Raji (cell line): Measurements from ENCODE around the gene ATXN10.

ENCODE experiments used
- POLR2A ChIP-seq: IDR thresholded peaks from 2 replicates; pipeline ENCODE4 v1.6.1; 2011; ENCODE audit warnings: low read depth, low read length, control low read depth; ENCODE audit not compliant: insufficient read depth

The ATXN10 gene

GRCh38 chr22:45804319-45804985 is 132.8 kb downstream of the ATXN10 start:
- TF ChIP-seq POLR2A: no peak

GRCh38 chr22:45804986-45805325 is 133.3 kb downstream of the ATXN10 start:
- no peak for TF ChIP-seq POLR2A

- TF ChIP-seq POLR2A: no peak
Observed at GRCh38 chr22:45805413-45805812, 133.8 kb downstream of the ATXN10 start.

- no peak for TF ChIP-seq POLR2A
Observed at GRCh38 chr22:45807156-45807915, 135.7 kb downstream of the ATXN10 start.

GRCh38 chr22:45812910-45813309 is 141.3 kb downstream of the ATXN10 start:
- no peak for TF ChIP-seq POLR2A

GRCh38 chr22:45814198-45814597 is 142.6 kb downstream of the ATXN10 start:
- no peak for TF ChIP-seq POLR2A

- no peak for TF ChIP-seq POLR2A
Observed at GRCh38 chr22:45816776-45817175, 145.1 kb downstream of the ATXN10 start.

GRCh38 chr22:45817745-45818423 is 146.2 kb downstream of the ATXN10 start:
- no peak for TF ChIP-seq POLR2A

- TF ChIP-seq POLR2A: no peak
Observed at GRCh38 chr22:45818424-45819085, 146.9 kb downstream of the ATXN10 start.

- no peak for TF ChIP-seq POLR2A
Observed at GRCh38 chr22:45819305-45819704, 147.7 kb downstream of the ATXN10 start.

- no peak for TF ChIP-seq POLR2A
Observed at GRCh38 chr22:45823336-45823735, 151.7 kb downstream of the ATXN10 start.

GRCh38 chr22:45826520-45826919 is 154.9 kb downstream of the ATXN10 start:
- TF ChIP-seq POLR2A: no peak

GRCh38 chr22:45828841-45829240 is 157.2 kb downstream of the ATXN10 start:
- TF ChIP-seq POLR2A: no peak

- no peak for TF ChIP-seq POLR2A
Observed at GRCh38 chr22:45830531-45831245, 159.1 kb downstream of the ATXN10 start.

- TF ChIP-seq POLR2A: no peak
Observed at GRCh38 chr22:45831394-45831793, 159.8 kb downstream of the ATXN10 start.
